Parathyroid adenoma (tissue), 2 donors: ENCODE results near the gene CD109.
A peak's percentile ranks its signal among the peaks of the same experiment; 100 is the strongest.
"Not testable (repeated sequence)": the region's sequence is repeated elsewhere in the genome, so short reads cannot be mapped to it uniquely, and the experiment has no call there.

Experiments used
- H2AFZ ChIP-seq: fragments of 300-600 bp; sonication (generic); one replicate; pipeline ENCODE4 v1.7.0; 2017; ENCODE audit warnings: antibody characterized with exemption, mild to moderate bottlenecking
- H3K27ac ChIP-seq: fragments of 300-600 bp; sonication (generic); one replicate; pipeline ENCODE4 v1.7.0; 2017
- H3K27me3 ChIP-seq: fragments of 300-600 bp; sonication (generic); one replicate; pipeline ENCODE4 v1.7.0; 2017; ENCODE audit warnings: low read length; ENCODE audit not compliant: control insufficient read depth, insufficient read depth
- H3K36me3 ChIP-seq: fragments of 300-600 bp; sonication (generic); one replicate; pipeline ENCODE4 v1.7.0; 2017; ENCODE audit warnings: low read length; ENCODE audit not compliant: control insufficient read depth, insufficient read depth
- H3K4me1 ChIP-seq: fragments of 300-600 bp; sonication (generic); one replicate; pipeline ENCODE4 v1.7.0; 2017; ENCODE audit warnings: control low read depth
- H3K4me2 ChIP-seq: fragments of 300-600 bp; sonication (generic); one replicate; pipeline ENCODE4 v1.7.0; 2017; ENCODE audit warnings: low read length
- H3K4me3 ChIP-seq: fragments of 300-600 bp; sonication (generic); one replicate; pipeline ENCODE4 v1.7.0; 2017; ENCODE audit warnings: low read depth, low read length
- H3K79me2 ChIP-seq: fragments of 300-600 bp; sonication (generic); one replicate; pipeline ENCODE4 v1.7.0; 2017; ENCODE audit warnings: control low read depth
- H3K9ac ChIP-seq: fragments of 300-600 bp; sonication (generic); one replicate; pipeline ENCODE4 v1.7.0; 2017; ENCODE audit warnings: mild to moderate bottlenecking
- H3K9me3 ChIP-seq: fragments of 300-600 bp; sonication (generic); one replicate; pipeline ENCODE4 v1.7.0; 2017; ENCODE audit warnings: low read length; ENCODE audit not compliant: control insufficient read depth
- TF ChIP-seq, protein P1 (sequence below): fragments of 300-600 bp; sonication (generic); IDR thresholded peaks from one replicate; pipeline ENCODE4 v1.7.0; 2017; ENCODE audit warnings: antibody characterized with exemption, mild to moderate bottlenecking
- donor health status: primary hyperparathyroidism.

CD109 gene

GRCh38 chr6:73712535-73713173 is 16.7 kb downstream of the CD109 start:
- Histone ChIP-seq H3K27me3 (no peaks in the 10 kb centered on the region), H3K79me2 (peaks cover 13% of the 10 kb centered on the region), H3K9me3 (no peaks in the 10 kb centered on the region), H3K4me3 (no peak overlapping the region), H3K9ac (no peak overlapping the region), H3K4me2 (peak overlapping the region; percentile 23), H2AFZ (no peak overlapping the region), H3K27ac (peak overlapping the region; percentile 53), H3K36me3 (no peaks in the 10 kb centered on the region), H3K4me1 (peaks cover 30% of the 10 kb centered on the region)
- TF ChIP-seq, protein P1, sequence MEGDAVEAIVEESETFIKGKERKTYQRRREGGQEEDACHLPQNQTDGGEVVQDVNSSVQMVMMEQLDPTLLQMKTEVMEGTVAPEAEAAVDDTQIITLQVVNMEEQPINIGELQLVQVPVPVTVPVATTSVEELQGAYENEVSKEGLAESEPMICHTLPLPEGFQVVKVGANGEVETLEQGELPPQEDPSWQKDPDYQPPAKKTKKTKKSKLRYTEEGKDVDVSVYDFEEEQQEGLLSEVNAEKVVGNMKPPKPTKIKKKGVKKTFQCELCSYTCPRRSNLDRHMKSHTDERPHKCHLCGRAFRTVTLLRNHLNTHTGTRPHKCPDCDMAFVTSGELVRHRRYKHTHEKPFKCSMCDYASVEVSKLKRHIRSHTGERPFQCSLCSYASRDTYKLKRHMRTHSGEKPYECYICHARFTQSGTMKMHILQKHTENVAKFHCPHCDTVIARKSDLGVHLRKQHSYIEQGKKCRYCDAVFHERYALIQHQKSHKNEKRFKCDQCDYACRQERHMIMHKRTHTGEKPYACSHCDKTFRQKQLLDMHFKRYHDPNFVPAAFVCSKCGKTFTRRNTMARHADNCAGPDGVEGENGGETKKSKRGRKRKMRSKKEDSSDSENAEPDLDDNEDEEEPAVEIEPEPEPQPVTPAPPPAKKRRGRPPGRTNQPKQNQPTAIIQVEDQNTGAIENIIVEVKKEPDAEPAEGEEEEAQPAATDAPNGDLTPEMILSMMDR: no peak

- Histone ChIP-seq H3K9me3 (no peaks in the 10 kb centered on the region), H3K36me3 (no peaks in the 10 kb centered on the region), H3K4me2 (peak overlapping the region; percentile 1), H3K4me3 (no peak overlapping the region), H3K9ac (no peak overlapping the region), H3K4me1 (peaks cover 30% of the 10 kb centered on the region), H3K27ac (peak overlapping the region; percentile 53), H3K79me2 (peaks cover 13% of the 10 kb centered on the region), H3K27me3 (no peaks in the 10 kb centered on the region), H2AFZ (peak overlapping the region; percentile 49)
- TF ChIP-seq, protein P1: no peak
Observed at GRCh38 chr6:73713426-73714147, 17.6 kb downstream of the CD109 start.

- H3K4me3 ChIP-seq, H3K27me3 ChIP-seq, H3K4me2 ChIP-seq, H3K36me3 ChIP-seq, H2AFZ ChIP-seq, H3K27ac ChIP-seq, H3K9me3 ChIP-seq, H3K9ac ChIP-seq: not testable (repeated sequence)
- Histone ChIP-seq H3K79me2 (peaks cover 16% of the 10 kb centered on the region), H3K4me1 (peaks cover 32% of the 10 kb centered on the region)
Observed at GRCh38 chr6:73715111-73715508, 19.1 kb downstream of the CD109 start.

DNA sequence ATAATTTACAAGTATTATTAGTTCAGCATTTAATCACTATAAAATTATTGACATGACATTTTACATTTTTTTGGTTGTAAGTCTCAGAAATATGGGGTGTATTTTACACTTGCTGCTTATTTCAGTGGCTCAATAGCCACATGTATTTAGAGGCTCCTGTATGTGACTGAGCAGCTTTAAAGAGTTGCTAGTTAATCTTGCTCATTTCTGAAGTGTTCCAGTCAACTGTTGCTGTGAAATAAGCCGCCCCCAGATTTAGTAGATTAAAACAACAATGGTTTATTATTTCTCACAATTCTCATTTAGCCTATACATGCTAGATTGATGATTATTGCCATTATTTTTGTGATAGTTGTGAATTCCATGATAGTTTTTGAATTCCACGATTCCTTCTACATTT is 23.0 kb downstream of the CD109 start:
- Histone ChIP-seq H3K4me3 (no peak overlapping the region), H3K9ac (no peak overlapping the region), H3K4me2 (no peak overlapping the region), H3K36me3 (no peaks in the 10 kb centered on the region), H3K4me1 (peaks cover 22% of the 10 kb centered on the region), H3K9me3 (no peaks in the 10 kb centered on the region), H3K27me3 (no peaks in the 10 kb centered on the region), H3K79me2 (peaks cover 9% of the 10 kb centered on the region), H3K27ac (no peak overlapping the region), H2AFZ (no peak overlapping the region)
- TF ChIP-seq, protein P1: no peak

GRCh38 chr6:73722318-73723060 is 26.5 kb downstream of the CD109 start:
- TF ChIP-seq, protein P1: no peak
- H3K4me3 ChIP-seq: no peak overlapping the region
- H3K4me1 ChIP-seq: peaks cover 14% of the 10 kb centered on the region
- peak overlapping the region; percentile 36 for H3K27ac ChIP-seq
- no peaks in the 10 kb centered on the region for H3K36me3 ChIP-seq
- no peaks in the 10 kb centered on the region for H3K27me3 ChIP-seq
- H3K4me2 ChIP-seq: peak overlapping the region; percentile 8
- H3K9me3 ChIP-seq: no peaks in the 10 kb centered on the region
- no peak overlapping the region for H3K9ac ChIP-seq
- no peak overlapping the region for H2AFZ ChIP-seq
- peaks cover 5% of the 10 kb centered on the region for H3K79me2 ChIP-seq

- H3K27me3 ChIP-seq, H3K79me2 ChIP-seq, H3K9me3 ChIP-seq, H2AFZ ChIP-seq, H3K4me3 ChIP-seq, H3K36me3 ChIP-seq, H3K9ac ChIP-seq, H3K4me2 ChIP-seq: not testable (repeated sequence)
- H3K4me1 ChIP-seq: peaks cover 15% of the 10 kb centered on the region
- peak overlapping the region; percentile 21 for H3K27ac ChIP-seq
Observed at GRCh38 chr6:73723480-73723879, 27.5 kb downstream of the CD109 start.
